GM18858 (cell line): Measurements from ENCODE around the gene PLAC1.

Experiments used
- ATAC-seq: cut with Tn5 transposase; IDR thresholded peaks from one replicate; pipeline ENCODE4 v1.9.1; 2021; ENCODE audit not compliant: unreplicated experiment

PLAC1 gene

GRCh38 chrX:134658002-134658759, at the start of gene PLAC1:
Gene PLAC1, minus strand, starts transcription at chrX:134658471. Its CDS starts 91,789 bp downstream, at chrX:134566682.
- no peak for ATAC-seq

- ATAC-seq = no peak
These were observed 47.9 kb upstream of the PLAC1 start for GRCh38 chrX:134706138-134706537.

- ATAC-seq = no peak
These were observed 37.7 kb upstream of the PLAC1 start for GRCh38 chrX:134695999-134696398.

GRCh38 chrX:134694333-134695322, 36.4 kb upstream of the PLAC1 start:
- ATAC-seq = no peak

GRCh38 chrX:134693644-134694043, 35.4 kb upstream of the PLAC1 start:
- no peak for ATAC-seq

- no peak for ATAC-seq
These were observed 34.7 kb upstream of the PLAC1 start for GRCh38 chrX:134692990-134693389.

GRCh38 chrX:134692233-134692632, 34.0 kb upstream of the PLAC1 start:
- ATAC-seq = no peak

- ATAC-seq = no peak
These were observed 33.2 kb upstream of the PLAC1 start for GRCh38 chrX:134691453-134691852.

- ATAC-seq = no peak
These were observed 30.6 kb upstream of the PLAC1 start for GRCh38 chrX:134688839-134689238.

- ATAC-seq = no peak
These were observed 30.0 kb upstream of the PLAC1 start for GRCh38 chrX:134688031-134688823.

- ATAC-seq = no peak
These were observed 27.4 kb upstream of the PLAC1 start for GRCh38 chrX:134685668-134686067.

GRCh38 chrX:134684956-134685355, 26.7 kb upstream of the PLAC1 start:
- ATAC-seq = no peak

- ATAC-seq = no peak
These were observed 25.2 kb upstream of the PLAC1 start for GRCh38 chrX:134683351-134684005.

GRCh38 chrX:134682081-134682480, 23.8 kb upstream of the PLAC1 start:
- ATAC-seq = no peak

- no peak for ATAC-seq
These were observed 21.4 kb upstream of the PLAC1 start for GRCh38 chrX:134679644-134680043.

GRCh38 chrX:134679221-134679620, 20.9 kb upstream of the PLAC1 start:
- no peak for ATAC-seq

GRCh38 chrX:134677332-134677731, 19.1 kb upstream of the PLAC1 start:
- no peak for ATAC-seq

GRCh38 chrX:134676436-134676835, 18.2 kb upstream of the PLAC1 start:
- no peak for ATAC-seq

- no peak for ATAC-seq
These were observed 14.9 kb upstream of the PLAC1 start for GRCh38 chrX:134673123-134673522.

GRCh38 chrX:134672101-134672500, 13.8 kb upstream of the PLAC1 start:
- ATAC-seq = no peak

- ATAC-seq = no peak
These were observed 13.0 kb upstream of the PLAC1 start for GRCh38 chrX:134671294-134671693.
